ENCODE results near the gene ALPP.
"Not testable (repeated sequence)": the region's sequence is repeated elsewhere in the genome, so short reads cannot be mapped to it uniquely, and the experiment has no call there.

The ALPP gene

GRCh38 chr2:232407428-232408150 is 29.0 kb downstream of the ALPP start:
- DNase-seq, result not testable (repeated sequence)

GRCh38 chr2:232408269-232408668 is 29.7 kb downstream of the ALPP start:
- not testable (repeated sequence) for DNase-seq

- DNase-seq, result not testable (repeated sequence)
Observed at GRCh38 chr2:232409617-232410016, 31.1 kb downstream of the ALPP start.

DNA sequence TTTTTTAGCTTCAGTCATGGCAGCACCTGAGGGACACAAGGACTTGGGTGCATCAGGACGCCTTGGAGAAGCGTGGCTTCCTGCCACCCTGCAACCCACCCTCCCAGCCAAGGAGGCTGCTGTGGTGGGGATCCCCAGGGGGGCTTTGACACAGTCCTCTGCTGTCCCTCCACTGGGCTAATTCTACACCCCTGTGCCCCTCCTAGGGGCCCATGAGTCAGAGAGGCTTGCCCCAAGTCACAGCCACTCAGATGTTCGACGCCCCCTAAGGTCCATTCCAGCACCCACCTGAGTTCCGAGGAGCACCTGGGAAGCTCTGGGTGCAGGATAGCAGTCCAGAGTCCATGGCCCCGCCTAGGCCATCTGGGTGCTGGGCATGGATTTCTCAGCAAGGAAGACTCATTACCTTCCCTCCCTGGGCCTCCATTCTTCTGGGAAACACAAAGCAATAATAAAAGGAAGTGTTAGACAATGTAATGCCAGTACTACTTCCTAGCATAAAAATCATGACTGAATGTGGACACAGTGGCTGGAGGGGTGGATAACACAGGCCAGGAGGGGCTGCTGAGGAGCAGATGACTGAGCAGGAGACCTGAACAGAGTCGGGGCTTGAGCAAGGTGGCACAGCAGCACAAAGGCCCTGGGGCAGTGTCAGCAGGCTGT is 31.8 kb downstream of the ALPP start:
- no peak for DNase-seq

DNA sequence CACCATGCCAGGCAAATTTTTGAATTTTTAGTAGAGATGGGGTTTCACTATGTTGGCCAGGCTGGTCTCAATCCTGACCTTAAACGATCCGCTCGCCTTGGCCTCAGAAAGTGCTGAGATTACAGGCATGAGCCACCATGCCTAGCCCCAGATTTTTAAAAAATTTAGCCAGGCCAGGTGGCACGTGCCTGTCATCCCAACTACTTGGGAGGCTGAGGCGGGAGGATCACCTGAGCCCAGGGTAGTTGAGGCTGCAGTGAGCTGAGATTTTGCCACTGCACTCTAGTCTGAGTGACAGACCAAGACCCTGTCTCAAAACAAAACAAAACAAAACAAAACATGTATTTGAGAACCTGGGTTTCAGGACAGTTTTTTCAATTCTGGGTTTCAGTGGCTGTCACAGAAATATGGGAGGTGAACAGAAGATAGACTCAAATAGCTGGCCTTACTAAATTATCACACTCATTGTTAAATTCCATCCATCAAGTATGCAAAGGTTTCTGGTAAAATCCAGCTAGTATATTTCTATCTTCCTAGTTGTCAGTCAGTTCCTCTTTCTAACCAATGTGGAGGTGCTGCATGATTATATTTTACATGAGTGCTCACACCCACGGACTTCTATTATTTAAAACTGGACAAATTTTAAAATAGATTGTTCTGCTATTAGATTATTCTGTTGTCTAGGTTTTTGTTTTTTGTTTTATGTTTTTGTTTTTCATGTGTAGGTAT is 33.5 kb downstream of the ALPP start:
- no peak for DNase-seq

GRCh38 chr2:232412986-232413385 is 34.4 kb downstream of the ALPP start:
- no peak for DNase-seq

DNA sequence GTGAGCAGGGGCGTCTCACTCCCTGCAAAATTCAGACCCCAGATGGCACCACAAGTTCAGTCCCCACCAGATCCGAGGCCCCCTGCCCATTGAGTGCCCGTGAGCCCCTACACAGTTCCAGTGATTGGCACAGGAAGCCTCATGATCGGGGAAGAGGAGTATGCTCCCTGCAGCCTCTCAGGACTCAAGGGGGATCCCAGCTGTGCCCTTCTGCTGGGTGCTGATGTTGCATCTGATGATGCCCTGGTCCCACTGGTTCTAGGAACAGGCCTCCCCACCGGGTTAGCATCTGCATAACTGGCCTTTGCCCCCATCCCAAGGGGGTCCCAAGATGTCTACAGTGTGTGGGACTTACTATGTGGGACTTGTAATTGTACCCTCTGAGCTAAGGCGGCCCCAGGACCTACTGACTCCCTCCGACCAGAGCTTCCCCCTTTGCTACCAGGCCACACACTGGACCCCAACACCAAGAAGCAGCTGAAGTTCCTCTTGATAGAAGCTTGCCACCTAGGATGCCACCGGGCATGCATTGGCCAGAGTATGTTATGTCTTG is 36.7 kb downstream of the ALPP start:
- DNase-seq, result no peak

DNA sequence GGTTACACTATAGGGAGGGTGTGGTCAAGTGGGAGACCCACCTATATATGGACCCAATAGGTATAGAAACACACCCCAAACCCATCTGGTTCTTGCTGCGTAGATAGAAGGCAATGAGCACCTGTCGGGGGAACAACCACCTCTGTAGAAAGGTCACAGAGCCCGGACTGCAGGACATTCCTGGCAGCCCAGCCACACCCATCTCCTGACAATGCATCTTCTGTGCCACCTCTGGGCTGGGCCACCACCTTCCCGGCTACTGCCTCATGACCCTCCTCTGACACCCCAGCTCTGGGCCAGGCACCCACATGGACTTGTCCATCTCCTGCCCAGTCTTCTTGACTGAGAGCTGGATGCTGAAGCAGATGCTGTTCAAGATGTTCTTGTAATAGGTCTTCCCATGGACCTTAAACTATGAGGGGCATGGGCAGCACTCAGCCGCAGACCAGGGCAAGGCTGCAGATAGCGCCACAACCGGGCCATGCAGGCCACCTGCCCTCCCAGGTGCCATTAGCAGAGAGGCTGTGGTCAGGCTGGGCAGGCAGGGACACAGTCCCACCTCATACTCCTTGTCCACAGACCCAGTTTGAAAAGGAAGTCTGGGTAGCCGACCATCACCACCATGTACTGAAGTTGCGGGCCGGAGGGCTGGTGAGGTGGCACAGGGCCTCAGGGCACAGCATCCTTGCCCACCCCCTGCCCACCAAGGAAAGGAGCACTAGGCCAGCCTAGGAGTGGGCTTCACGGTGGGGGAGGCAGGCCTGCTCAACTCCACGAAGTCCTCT is 37.4 kb downstream of the ALPP start:
- no peak for DNase-seq

DNA sequence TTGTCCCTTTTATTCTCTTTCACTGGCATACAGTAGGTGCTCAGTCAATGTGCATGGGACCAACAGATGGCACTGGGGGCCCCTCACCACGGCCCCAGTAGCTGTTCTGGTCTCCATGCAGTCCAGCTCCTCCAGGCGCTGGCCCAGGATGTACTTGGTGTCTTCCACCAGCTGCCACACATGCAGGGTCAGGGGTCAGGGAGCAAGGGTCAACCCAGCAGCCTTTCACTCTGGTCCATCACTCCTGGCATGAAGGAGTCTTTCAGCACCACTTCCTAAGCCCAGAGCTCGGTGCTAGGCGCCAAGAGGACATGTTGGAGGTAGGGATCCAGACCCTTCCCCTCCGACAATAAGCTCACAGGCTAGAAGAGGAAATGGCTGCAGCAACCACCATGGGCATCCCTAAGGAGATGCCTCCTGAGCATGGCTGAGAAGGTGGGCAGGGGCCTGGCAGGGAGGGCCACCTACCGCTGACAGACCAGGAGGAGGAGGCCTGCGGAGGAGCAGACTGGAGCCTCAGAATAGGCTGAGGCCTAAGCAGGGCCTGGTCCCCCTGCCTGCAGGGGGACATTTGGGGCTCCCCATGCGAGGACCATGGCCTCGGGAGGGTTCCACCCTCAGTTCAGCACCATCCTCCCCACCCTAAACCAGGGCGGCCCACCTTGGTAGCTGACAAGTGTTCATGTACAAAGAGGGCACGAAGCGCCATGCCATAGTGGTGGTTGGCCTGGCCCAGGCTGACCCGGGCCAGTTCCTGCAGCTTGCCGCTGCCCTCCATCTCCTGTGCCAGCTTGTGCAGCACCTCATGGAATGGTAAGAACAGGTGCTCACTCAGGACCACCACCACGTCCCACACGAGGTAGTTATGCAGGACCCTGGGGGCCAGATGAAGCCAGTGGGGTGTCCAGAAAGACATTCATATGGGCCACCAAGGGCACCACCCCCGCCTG is 38.2 kb downstream of the ALPP start:
- DNase-seq, result no peak

GRCh38 chr2:232417489-232417888 is 38.9 kb downstream of the ALPP start:
- DNase-seq, result no peak

DNA sequence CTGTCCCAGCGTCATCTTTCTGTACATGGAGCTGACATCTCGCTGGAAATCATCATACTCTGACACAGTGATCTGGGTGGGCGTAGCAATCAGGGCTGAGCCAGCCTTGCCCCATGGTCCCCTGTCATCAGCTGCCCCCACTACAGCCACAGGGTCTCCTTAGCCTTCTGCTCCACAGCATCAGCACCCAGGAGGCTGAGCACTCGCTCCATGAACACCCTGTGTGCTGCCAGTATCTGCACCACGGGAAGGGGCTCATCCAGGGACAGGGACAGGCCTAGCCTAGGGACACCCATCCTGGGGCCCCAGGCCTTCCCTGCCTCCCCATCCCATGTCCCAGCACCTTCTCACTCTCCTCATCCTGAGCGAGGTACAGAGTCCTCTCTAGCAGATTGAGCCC is 39.5 kb downstream of the ALPP start:
- no peak for DNase-seq

DNA sequence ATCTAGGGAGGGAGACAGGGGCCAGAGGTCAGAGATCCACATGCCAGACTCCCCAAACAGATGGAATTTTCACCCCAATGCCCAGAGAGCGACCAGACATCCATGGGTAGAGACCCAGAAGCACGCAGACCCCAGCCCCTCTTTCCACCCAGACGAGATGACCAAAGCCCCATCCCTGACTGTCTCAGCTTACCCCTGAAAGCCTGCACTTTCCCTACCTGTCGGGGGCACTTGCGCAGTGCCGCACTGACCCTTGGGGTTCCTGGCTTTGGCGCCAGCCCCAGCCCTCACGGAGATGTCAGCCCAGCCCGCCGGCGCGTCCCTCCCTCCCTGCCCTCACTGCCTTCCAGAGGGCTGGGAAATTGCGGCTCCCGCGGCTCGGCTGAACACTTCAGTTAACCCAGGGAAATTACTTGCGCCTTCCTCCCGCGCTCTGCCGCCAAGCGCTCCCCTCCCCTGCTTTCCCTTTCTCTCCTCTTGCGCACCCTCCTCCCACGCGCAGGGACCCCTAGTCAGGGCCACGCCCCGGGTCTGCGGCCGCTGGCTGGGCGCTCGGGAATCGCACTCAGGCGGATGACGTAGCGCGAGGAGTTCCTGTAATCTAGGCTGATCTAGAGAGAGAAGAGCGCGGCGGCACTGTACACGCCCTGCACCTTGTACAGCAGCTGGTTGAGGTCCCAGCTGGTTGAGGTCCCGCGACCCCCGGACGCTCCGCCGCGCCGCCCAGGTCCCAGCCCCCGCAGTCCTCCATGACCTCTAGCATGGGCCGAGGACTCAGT is 40.1 kb downstream of the ALPP start:
- DNase-seq, result peak; percentile 56

DNA sequence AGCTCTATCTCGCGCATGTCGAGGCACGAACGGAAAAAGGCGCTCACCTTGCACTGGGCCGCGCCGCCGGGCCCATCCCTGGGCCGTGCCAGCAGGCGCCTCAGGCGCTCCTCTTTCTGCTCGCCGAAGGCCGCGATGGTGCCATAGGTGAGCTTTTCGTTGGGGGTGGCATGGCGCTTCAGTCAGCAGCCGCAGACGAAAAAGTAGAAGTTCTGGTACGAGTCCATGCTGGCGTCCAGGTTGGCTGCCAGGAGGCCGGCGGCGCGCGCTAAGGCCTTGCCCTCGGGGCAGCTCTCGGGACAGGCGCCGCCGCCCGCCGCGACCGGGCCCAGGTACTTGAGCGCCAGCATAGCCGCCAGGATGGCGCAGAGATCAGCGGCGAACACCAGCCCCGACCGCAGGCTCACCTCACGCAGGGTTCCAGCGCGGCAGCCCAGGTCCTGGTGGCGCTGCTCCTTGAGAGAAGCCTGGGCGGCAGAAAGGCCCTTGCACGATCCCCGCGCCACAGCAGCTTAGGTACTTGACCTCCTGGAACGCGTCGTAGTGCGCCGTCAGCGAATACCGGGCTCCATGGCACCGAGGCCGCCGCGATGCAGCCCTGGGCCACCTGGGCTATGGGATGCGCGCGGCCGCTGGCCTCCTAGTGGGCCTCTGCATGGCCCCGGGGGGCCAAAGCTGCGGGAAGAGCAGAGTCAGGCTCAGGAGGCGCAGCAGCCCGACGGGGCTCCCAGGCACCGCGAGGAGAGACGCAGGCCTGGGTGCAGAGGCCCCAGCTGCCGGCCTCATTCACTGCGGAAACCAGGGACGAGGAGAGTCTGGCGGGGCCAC is 40.9 kb downstream of the ALPP start:
- DNase-seq, result peak; percentile 33

DNA sequence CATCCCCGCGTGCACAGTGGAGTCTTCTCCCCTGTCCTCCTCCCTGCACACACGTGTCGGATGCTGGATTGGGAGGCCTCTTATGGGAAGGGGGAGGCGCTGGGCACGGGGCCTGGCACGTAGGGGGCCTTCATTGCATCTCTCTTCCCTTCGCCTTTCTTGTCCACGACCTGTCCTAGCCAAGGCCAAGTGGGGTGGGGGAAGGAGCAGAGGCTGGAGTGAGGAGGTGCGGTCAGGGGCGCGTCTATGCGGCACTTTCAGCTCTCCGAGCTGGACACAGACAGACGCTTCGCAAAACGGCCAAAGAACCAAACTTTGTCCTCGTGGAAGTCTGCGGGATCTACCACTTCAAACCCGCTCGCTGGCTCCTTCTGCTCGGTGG is 41.5 kb downstream of the ALPP start:
- no peak for DNase-seq

GRCh38 chr2:232420463-232421188 is 42.1 kb downstream of the ALPP start:
- DNase-seq, result peak; percentile 64

DNA sequence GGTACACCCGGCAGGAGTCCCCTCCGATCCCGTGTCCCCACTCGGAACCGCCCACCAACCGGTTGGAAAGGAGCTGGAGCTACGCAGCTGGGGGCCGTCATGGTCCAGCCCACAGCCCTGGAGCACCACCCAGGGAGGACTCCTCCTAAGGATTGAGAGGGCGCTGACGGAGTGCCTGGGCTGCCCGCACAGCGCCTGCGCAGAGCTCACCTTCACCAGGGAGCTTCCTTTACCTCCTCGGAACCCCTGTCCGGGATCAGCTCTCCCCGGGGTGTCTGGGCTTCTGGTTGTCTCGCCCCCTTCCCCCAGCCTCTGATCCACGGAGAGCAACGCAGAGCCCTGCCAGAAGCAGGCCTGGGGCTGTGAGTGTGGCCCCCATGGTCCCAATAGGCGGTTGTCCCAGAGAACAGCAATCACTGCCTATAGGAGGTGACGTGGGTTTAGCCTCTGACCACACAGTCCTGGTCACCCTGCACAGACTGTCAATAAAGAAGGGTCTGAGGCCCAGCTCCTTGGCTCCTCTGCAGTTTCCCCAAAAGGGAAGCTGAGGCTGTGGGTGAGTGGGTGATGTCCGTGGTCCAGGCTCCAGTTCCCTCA is 42.7 kb downstream of the ALPP start:
- DNase-seq, result peak; percentile 23

DNA sequence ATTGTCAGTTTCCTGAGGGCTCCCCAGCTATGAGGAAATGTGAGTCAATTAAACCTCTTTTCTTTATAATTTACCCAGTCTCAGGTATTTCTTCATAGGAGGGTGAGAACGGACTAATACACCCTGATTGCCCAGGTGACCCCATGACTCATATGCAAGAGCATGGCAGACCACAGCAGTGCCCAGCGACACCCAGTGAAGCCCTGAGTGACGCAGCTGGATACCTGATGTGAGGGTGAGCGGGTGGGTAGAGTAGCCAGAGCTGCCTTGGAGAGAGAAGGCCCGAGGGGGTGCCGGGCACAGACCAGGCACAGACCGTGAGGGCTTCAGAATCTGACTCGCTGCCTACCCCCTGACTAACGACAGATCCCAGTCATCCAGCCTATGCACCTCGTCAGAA is 43.5 kb downstream of the ALPP start:
- no peak for DNase-seq

DNA sequence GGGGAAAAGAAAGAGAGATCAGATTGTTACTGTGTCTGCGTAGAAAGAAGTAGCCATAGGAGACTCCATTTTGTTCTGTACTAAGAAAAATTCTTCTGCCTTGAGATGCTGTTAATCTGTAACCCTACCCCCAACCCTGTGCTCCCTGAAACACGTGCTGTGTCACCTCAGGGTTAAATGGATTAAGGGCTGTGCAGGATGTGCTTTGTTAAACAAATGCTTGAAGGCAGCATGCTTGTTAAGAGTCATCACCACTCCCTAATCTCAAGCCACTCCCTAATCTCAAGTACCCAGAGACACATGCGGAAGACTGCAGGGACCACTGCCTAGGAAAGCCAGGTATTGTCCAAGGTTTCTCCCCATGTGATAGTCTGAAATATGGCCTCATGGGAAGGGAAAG is 44.4 kb downstream of the ALPP start:
- DNase-seq, result not testable (repeated sequence)

DNA sequence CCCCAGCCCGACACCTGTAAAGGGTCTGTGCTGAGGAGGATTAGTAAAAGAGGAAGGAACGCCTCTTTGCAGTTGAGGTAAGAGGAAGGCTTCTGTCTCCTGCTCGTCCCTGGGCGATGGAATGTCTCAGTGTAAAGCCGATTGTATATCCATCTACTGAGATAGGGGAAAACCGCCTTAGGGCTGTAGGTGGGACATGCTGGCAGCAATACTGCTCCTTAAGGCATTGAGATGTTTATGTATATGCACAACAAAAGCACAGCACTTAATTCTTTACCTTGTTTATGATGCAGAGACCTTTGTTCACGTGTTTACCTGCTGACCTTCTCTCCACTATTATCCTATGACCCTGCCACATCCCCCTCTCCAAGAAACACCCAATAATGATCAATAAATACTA is 44.9 kb downstream of the ALPP start:
- DNase-seq, result not testable (repeated sequence)

Measured in stimulated activated CD4-positive, alpha-beta T cell treated with anti-CD3 and anti-CD28 coated beads, Interleukin-15, amount 100 ng/mL, for 24 hours (primary cell).